Dedifferentiated amniotic fluid mesenchymal stem cell (primary cell): ENCODE results near the gene RPL15.

ENCODE experiments used
- DNase-seq: peaks from one replicate; pipeline ENCODE4 v3.0.0-alpha.2; 2016; ENCODE audit errors: extremely low spot score

The RPL15 gene

GRCh38 chr3:23931597-23931996 lies 14.7 kb downstream of the RPL15 start:
- DNase-seq = no peak

DNA sequence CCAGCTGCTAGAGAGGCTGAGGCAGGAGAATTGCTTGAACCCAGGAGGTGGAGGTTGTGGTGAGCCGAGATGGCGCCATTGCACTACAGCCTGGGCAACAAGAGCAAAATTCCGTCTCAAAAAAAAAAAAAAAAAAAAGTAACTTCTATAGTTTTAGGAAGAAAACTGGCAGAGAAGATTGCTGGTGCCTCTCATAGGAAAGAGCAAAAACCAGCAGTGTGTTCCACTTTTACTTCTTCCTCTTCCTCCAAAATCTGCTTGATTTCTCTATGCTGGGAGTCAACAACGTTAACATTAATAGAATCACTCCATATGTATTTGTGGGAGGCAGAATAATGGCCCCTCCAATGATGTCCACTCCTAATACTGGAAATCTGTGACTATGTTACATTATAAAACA lies 15.6 kb downstream of the RPL15 start:
- DNase-seq = no peak

- no peak for DNase-seq
These were observed 17.3 kb downstream of the RPL15 start for GRCh38 chr3:23934253-23934652.

DNA sequence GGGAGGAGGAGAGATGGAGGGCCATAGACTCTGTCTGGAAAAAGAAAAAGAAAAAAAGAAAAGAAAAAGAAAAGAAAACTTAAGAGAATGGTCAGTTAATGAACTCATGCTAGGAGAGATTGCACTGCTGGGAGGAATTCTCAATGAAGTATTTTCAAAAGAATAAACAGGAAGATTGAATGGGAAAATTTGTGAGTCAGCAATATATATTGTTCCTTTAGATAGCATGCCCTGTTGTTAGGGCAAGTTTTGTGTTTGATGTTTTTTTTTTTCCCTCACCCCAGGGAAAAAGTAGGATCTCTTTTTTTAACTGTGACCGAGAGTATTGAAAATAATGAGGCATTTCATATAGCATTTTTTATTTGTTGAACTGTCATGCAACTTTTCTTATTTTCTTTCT lies 20.4 kb downstream of the RPL15 start:
- no peak for DNase-seq

DNA sequence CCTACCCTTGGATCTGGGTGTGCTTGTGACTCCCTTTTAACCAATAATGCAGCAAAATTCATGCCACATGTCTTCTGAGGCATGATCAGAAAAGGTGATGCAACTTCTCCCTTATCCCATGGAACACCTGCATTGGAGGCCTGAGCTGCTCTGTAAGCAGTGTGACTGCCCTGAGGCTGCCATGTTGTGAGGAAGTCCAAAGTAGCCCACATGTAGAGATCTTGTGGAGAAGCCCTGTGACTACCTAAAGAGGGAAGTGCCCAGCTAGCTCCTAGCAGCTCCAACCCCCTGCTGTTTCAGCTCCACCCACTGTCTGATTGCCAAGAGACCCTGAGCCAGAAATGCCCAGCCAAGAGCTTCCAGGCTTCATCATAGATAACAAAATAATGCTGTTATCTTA lies 21.8 kb downstream of the RPL15 start:
- no peak for DNase-seq

DNA sequence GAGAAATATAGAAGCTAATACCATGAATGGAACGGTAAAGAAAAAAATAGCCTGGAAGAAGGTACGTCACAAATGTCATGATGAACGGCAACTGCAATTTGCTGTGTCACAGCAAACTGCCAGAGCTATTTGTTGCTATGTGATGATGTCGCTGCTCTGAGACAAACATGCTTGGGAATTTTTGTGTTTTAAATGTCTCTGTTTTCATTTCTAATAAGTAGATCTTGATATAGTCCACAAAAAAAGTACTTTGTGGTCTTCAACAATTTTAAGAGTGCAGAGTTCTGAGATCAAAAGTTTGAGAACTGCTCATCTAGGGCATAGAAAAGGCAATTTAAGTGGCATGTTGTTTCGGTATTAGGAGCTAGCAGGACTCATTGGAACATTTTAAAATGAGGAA lies 23.8 kb downstream of the RPL15 start:
- no peak for DNase-seq

GRCh38 chr3:23941440-23941839 lies 24.5 kb downstream of the RPL15 start:
- no peak for DNase-seq

GRCh38 chr3:23942546-23942945 lies 25.6 kb downstream of the RPL15 start:
- DNase-seq = no peak

- no peak for DNase-seq
These were observed 27.3 kb downstream of the RPL15 start for GRCh38 chr3:23944007-23944783.

DNA sequence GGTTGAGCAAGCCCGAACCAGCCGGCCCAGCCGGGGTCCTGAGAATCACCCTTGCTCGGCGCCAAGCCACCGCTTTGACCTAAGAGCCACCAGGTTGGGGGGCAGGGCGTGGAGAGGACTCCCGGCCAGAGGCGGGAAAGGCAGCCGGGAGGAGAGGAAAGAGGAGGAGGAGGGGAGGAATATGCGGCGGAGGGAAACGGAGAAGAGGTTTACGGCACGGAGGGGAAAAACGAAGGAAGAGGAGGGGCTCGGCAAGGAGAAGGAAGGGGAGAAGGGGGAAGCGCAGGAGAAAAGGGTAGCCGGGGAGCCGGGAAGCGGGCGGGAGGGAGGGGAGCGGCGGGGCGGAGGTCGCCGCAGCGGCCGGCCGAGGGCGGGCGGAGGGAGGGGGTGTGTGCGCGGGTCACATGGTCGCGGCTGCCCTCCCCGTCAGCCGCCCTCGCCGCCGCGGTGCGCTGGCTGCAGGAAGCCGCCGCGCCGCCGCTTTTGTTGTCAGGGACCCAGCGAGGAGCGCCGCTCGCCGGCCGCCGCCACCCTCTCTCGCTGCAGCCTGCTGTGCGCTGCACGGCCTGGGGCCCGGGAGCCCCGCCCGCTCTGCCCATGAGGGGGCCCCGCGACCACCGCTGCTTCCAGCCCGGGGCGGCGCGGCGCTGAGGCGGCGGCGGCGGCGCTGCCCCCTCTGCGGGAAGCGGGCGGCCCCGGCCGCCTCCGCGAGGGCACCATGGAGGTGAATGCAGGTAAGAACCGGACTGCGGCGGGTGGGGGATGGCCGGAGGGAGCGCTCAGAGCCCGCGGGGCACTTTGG lies 28.1 kb downstream of the RPL15 start, which contains the start of gene NR1D2:
TSS of gene NR1D2 (plus strand) at position 426 of the 802 bp plus-strand sequence. CDS start at position 719, 293 bp downstream.
- peak; percentile 57 for DNase-seq

DNA sequence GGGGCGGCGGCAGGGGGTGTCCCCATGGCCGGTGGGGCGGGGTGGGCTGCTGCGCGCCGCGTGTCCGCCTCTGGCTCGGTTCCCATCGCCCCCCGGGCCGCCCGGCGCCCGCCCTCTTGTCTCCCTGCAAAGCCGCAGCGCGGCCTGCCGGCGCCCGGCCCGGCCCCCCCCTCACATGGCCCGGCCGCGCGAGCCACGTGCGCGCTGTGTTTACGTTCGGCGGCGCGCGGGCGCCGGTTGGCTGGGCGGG lies 28.7 kb downstream of the RPL15 start:
- no peak for DNase-seq

- DNase-seq = peak; percentile 89
These were observed 29.2 kb downstream of the RPL15 start for GRCh38 chr3:23945913-23946687.

DNA sequence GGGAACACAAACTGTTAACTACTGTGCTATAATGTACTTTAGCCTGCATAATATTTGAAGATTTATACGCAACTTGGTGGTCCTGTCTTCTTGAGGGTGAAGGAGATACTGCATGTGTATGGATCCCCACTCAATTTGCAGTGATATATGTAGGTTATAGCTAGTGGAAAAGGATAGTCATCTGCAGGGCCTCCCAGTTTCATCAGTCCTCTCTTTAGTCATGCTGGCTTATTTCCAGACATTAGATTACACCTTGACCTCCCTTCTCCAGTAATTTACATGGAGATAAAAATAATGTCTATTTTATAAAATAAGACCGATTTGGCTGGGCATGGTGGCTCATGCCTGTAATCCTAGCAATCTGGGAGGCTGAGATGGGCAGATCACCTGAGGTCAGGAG lies 31.8 kb downstream of the RPL15 start:
- DNase-seq = no peak

- DNase-seq = no peak
These were observed 32.9 kb downstream of the RPL15 start for GRCh38 chr3:23949784-23950183.

GRCh38 chr3:23950293-23950692 lies 33.4 kb downstream of the RPL15 start:
- no peak for DNase-seq

GRCh38 chr3:23952646-23953045 lies 35.7 kb downstream of the RPL15 start:
- no peak for DNase-seq

DNA sequence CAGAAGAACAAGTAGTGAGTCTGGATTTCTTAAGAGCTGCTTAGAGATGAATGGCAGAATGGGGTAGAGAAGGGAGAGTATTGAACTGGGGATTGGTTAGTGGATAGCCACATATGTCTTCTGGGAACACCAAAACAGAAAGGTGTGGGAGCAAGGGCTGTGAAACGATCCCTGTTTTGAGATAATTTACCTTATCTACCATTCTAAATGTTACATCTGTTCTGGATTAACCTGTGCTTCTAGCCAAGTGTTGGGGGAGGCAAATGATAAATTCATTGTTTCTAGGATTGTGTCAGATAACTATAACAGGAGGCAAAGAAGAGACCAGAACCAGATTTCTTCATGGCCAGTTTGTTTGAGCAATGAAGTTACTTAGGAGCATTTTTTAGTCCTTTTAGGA lies 36.6 kb downstream of the RPL15 start:
- no peak for DNase-seq

DNA sequence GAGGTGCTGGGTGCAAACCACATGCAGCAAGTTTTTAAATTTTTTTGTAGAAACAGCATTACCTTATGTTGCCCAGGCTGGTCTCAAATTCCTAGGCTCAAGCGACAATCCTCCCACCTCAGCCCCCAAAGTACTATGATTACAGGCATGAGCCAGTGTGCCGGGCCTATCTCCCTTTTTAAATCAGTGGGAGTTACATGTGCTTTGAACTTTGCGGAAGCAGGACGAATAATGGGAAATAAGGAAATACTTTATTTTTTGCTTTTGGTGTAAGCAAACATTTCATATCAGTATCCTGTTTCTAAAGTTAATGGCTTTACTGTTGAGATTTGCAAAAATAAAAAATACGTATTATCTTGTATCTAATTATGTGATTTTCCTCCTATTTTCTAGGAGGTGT lies 37.2 kb downstream of the RPL15 start:
- no peak for DNase-seq

DNA sequence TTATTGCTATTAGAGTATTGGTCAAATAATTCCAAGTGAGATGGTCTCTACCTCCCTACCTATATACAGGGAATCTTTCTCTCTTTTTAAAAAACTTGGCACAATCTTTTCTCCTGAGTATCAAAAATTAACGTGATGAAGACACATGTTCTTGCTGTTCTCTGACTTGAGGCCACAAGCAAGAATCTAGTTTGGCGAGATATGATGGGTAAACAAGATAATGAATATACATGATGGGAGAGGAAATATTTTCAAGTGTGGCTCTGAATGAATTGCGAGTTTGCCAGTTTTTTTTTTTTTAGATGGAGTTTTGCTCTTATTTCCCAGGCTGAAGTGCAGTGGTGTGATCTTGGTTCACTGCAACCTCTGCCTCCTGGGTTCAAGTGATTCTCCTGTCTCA lies 39.8 kb downstream of the RPL15 start:
- DNase-seq = no peak

DNA sequence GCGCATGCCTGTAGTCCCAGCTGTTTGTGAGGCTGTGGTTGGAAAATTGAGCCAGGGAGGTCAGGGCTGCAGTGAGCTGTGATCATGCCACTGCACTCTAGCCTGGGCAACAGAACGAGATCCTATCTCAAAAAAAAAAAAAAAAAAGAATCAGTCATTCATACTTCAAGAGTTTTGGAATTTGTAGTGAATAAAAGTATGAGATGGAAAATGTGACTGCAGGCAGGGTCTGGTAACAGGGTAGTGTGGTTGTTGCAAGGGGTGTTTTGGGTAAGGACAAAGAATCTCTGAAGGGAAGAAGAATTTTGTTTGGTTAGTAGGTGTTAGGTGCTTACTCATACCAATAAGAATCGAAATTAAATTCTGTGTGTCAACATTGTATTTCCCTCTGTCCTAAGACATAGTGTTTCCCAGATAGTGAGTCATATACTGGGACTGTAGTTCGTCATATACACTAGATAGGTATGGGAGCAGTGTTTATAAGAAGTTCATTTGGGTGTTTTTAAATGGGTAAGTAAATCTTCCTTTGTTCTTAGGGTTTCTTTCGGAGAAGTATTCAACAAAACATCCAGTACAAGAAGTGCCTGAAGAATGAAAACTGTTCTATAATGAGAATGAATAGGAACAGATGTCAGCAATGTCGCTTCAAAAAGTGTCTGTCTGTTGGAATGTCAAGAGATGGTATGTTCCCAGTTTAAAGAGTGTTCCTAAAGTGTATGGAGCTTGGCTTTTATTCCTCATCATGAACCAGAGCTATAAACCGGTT lies 42.4 kb downstream of the RPL15 start:
- peak; percentile 53 for DNase-seq

DNA sequence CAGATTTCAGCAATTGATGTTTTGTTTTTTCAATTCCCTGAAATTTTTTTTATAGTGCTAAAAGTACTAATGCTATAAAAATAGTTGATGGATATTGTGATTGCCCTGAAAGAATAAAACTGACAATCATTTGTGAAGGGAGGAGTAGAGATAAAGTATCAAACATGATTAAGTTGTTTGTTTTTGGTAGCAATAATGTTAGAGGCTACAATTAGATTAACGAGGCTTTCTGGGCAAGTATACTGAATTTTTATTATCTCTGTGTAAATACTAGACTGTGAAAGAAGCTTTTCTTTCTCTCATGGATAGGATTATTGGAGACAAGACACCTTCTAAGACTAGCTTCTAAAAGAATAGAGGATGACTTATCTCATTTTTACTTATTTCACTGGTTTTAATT lies 43.7 kb downstream of the RPL15 start:
- no peak for DNase-seq

- no peak for DNase-seq
These were observed 44.1 kb downstream of the RPL15 start for GRCh38 chr3:23961066-23961465.
